ENCODE results near the gene IL1R2. TPM values are rescaled to one million over a fixed set of nuclear protein-coding genes. Genes with fewer than 3 reads are reported as not detected.
A peak's percentile ranks its signal among the peaks of the same experiment; 100 is the strongest.

Gene IL1R2
- total and polyA plus RNA-seq, 2 of the 13 experiments (the other 11 are each of a cell fraction or from before 2014, with no cell fraction given), result 3.6 to 7.3 TPM

GRCh38 chr2:101985101-101985792, 6.5 kb upstream of the IL1R2 start:
- peak overlapping the region; percentile 76 for H3K4me2 ChIP-seq (ENCODE audit: low read depth, low read length)
- no peaks in the 10 kb centered on the region for H3K79me2 ChIP-seq (ENCODE audit: insufficient read depth, low read length)
- ChIA-PET POLR2A (interaction anchor here (3.0 to 5.0 kb wide), 2 partner anchors 14 to 24 kb away, joined by 27 to 58 read pairs; no protein-coding TSS in a partner anchor), CTCF (ENCODE audit: low intra/inter-chr PET ratio, low total read pairs) (no interaction called here)
- intact Hi-C loops (cut with micrococcal nuclease; ENCODE audit: unreplicated experiment) (loop anchor here (2.0 to 10.0 kb wide), 3 partner anchors 22 to 83 kb away; no protein-coding TSS in a partner anchor), in situ Hi-C loops (cut with HindIII; ENCODE audit: extremely low pct_ligation_motif_present, low pct_unique_long_range_greater_than_20kb) (no loop called here)
- no peaks in the 10 kb centered on the region for H3K36me3 ChIP-seq (replicated peaks in 1 of 2; ENCODE audit: control insufficient read depth in 1 of 2, insufficient read depth in 2 of 2, low read length in 2 of 2)
- no peaks in the 10 kb centered on the region for H3K9me3 ChIP-seq (ENCODE audit: low read length)
- FAIRE-seq (peak; percentile 49), ATAC-seq (peak; percentile 9), DNase-seq (ENCODE audit: low spot score) (peak; percentile 45)
- no peaks in the 10 kb centered on the region for H4K20me1 ChIP-seq (ENCODE audit: insufficient read depth, low read length)
- 18% methylated on average over 7 of the region's 7 CpGs for WGBS (ENCODE audit: low lambda C conversion rate)
- H3K27ac ChIP-seq (ENCODE audit: extremely low read length, insufficient read depth, low read length), result no peak overlapping the region
- peaks cover 53% of the 10 kb centered on the region for H3K4me1 ChIP-seq (ENCODE audit: insufficient read depth, low read length)
- no peak overlapping the region for H2AFZ ChIP-seq (ENCODE audit: low read length)
- H3K9ac ChIP-seq (ENCODE audit: insufficient read depth, low read depth, low read length), result no peak overlapping the region
- peak overlapping the region in 1 of 3 experiments; percentile 50; a peak in 1 of 6 replicates for H3K4me3 ChIP-seq (replicated peaks in 1 of 3; ENCODE audit: insufficient read depth in 1 of 3, low read depth in 2 of 3, low read length in 3 of 3)
- no TSS peak for BruUV-seq (replicated peaks)
- H3K27me3 ChIP-seq (ENCODE audit: control insufficient read depth in 1 of 2, insufficient read depth in 2 of 2, low read length in 2 of 2), result peaks cover 0 to 19% of the 10 kb centered on the region in 2 experiments; a peak in 3 of 5 replicates
- TF ChIP-seq ESRRA (CRISPR knock-in tag; IDR thresholded peaks at IDR 0.05; ENCODE audit: low read depth) (0 out of 2 replicates have a peak, but pooled peaks have one; percentile 41), PPARG (CRISPR knock-in tag; conservative IDR thresholded peaks at IDR 0.05) (no peak), ZNF142 (CRISPR knock-in tag; IDR thresholded peaks at IDR 0.05) (no peak), FOXP1 (IDR thresholded peaks at IDR 0.05) (no peak), FOXP1 (CRISPR knock-in tag; IDR thresholded peaks at IDR 0.05) (no peak), MED8 (CRISPR knock-in tag; IDR thresholded peaks at IDR 0.05; ENCODE audit: insufficient replicate concordance) (no peak), GRHL1 (CRISPR knock-in tag; conservative IDR thresholded peaks at IDR 0.05) (no peak), TEAD3 (CRISPR knock-in tag; optimal IDR thresholded peaks at IDR 0.05; ENCODE audit: borderline replicate concordance) (peak; percentile 14), PHF21A (CRISPR knock-in tag; IDR thresholded peaks at IDR 0.05) (0 out of 2 replicates have a peak, but pooled peaks have one; percentile 39), PAXIP1 (CRISPR knock-in tag; conservative IDR thresholded peaks at IDR 0.05) (peak; percentile 39; the same call in 1 of the 2 replicates), BRF2 (CRISPR knock-in tag; IDR thresholded peaks at IDR 0.05) (no peak)
